Choroid plexus epithelial cell (primary cell): ENCODE measurements around the gene GAPT.

Experiments
- DNase-seq: peaks from one replicate; pipeline ENCODE4 v3.0.0-alpha.2; 2010; ENCODE audit warnings: low read depth
- H3K4me3 ChIP-seq: 2 replicates; pipeline ENCODE4 v1.5.1; 2011; ENCODE audit warnings: low read depth, mild to moderate bottlenecking, control low read depth, low read length, moderate library complexity
- CTCF ChIP-seq: conservative IDR thresholded peaks from 2 replicates; pipeline ENCODE4 v1.5.1; 2011; ENCODE audit warnings: low read depth, mild to moderate bottlenecking, control low read depth, inconsistent platforms, low read length, moderate library complexity

GAPT gene

GRCh38 chr5:58499941-58500340, 8.7 kb downstream of the GAPT start:
- DNase-seq = no peak
- H3K4me3 ChIP-seq = no peak overlapping the region
- no peak for TF ChIP-seq CTCF

GRCh38 chr5:58501778-58502417, 10.7 kb downstream of the GAPT start:
- DNase-seq = no peak
- no peak overlapping the region for H3K4me3 ChIP-seq
- peak; percentile 6 for TF ChIP-seq CTCF

GRCh38 chr5:58503390-58504046, 12.3 kb downstream of the GAPT start:
- no peak for DNase-seq
- TF ChIP-seq CTCF = no peak
- no peak overlapping the region for H3K4me3 ChIP-seq

GRCh38 chr5:58504766-58505165, 13.5 kb downstream of the GAPT start:
- DNase-seq = no peak
- H3K4me3 ChIP-seq = no peak overlapping the region
- TF ChIP-seq CTCF = no peak

- TF ChIP-seq CTCF = no peak
- DNase-seq = no peak
- H3K4me3 ChIP-seq = no peak overlapping the region
These were observed 14.3 kb downstream of the GAPT start for GRCh38 chr5:58505502-58505901.

- no peak overlapping the region for H3K4me3 ChIP-seq
- no peak for DNase-seq
- no peak for TF ChIP-seq CTCF
These were observed 14.9 kb downstream of the GAPT start for GRCh38 chr5:58505971-58506640.
